Measurements from ENCODE around the gene TUBA3D. TPM values are rescaled to one million over a fixed set of nuclear protein-coding genes. Genes with fewer than 3 reads are reported as not detected.
"Not testable (repeated sequence)": the region's sequence is repeated elsewhere in the genome, so short reads cannot be mapped to it uniquely, and the experiment has no call there.

The TUBA3D gene
- total RNA-seq, 1 donor, result not detected

GRCh38 chr2:131509615-131510014 is 33.7 kb downstream of the TUBA3D start:
- TF ChIP-seq CTCF (IDR thresholded peaks at IDR 0.05; ENCODE audit: extremely low read depth, low read depth, low read length), result no peak
- Histone ChIP-seq H3K27ac (ENCODE audit: low read depth, low read length) (no peak overlapping the region), H2AFZ (ENCODE audit: low read length) (no peak overlapping the region)

GRCh38 chr2:131511291-131511968 is 35.5 kb downstream of the TUBA3D start:
- DNase-seq (ENCODE audit: insufficient read length, low spot score, missing footprints); H4K20me1 ChIP-seq (ENCODE audit: insufficient read depth, low read length); H3K4me2 ChIP-seq (ENCODE audit: insufficient read depth, low read length): not testable (repeated sequence)

More at GRCh38 chr2:131509615-131510014, 33.7 kb downstream of the TUBA3D start:
- Histone ChIP-seq H3K79me2 (ENCODE audit: insufficient read depth, low read length) (no peaks in the 10 kb centered on the region), H3K4me1 (ENCODE audit: insufficient read depth, low read length) (no peaks in the 10 kb centered on the region), H3K9me3 (ENCODE audit: low read depth, low read length) (no peaks in the 10 kb centered on the region), H3K27me3 (ENCODE audit: insufficient read depth, low read length) (no peaks in the 10 kb centered on the region), H4K20me1 (ENCODE audit: insufficient read depth, low read length) (no peaks in the 10 kb centered on the region), H3K4me3 (ENCODE audit: insufficient read depth, low read length) (no peak overlapping the region), H3K36me3 (ENCODE audit: insufficient read depth, low read length) (no peaks in the 10 kb centered on the region), H3K4me2 (ENCODE audit: insufficient read depth, low read length) (no peak overlapping the region)
- DNase-seq (ENCODE audit: insufficient read length, low spot score, missing footprints), result no peak

DNA sequence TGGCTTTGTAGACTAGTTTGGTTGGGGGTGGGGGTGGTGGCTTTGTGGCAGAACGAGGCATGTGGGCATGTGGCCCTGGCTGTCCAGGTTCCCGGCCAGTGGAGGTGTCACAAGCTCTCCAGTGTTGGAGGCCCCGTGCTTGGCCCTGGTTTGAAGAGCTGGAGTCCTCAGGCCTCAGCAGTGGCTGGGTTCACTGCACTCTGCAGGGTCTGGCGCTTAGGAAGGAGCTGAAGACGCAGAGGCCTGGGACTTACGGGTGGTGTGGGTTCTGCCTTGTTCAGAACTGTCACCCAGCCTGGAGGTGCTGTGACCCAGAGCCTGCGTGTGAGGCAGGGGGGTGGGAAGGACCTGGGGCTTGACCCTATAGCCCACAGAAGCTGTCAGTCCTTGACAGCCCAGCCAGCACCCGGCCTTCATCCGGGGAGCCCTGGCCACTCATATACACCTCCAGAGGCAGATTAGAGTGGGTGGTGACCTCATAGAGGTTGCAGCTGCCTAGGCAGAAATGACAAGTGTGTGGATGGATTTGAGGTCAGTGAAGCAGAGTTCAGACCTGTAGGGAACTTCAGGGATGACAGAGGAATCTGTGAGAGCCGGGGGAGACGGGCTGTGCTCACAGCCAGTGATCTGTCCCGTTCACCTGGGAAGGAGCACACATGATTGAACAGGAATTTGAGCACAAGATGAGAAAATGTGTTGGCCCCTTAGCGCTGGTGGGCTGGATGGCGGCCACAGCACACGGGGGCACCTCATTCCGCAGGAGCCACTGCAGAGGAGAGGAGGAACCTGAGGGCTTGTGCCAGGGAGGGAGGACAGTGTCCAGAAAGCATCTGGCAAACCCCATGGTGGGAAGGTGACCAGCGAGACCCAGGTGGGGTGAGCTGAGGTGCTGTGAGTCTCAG is 36.3 kb downstream of the TUBA3D start:
- H3K36me3 ChIP-seq (ENCODE audit: insufficient read depth, low read length); H3K27me3 ChIP-seq (ENCODE audit: insufficient read depth, low read length); H3K79me2 ChIP-seq (ENCODE audit: insufficient read depth, low read length); H3K4me2 ChIP-seq (ENCODE audit: insufficient read depth, low read length); H3K4me1 ChIP-seq (ENCODE audit: insufficient read depth, low read length); H4K20me1 ChIP-seq (ENCODE audit: insufficient read depth, low read length); H3K4me3 ChIP-seq (ENCODE audit: insufficient read depth, low read length); DNase-seq (ENCODE audit: insufficient read length, low spot score, missing footprints); H3K27ac ChIP-seq (ENCODE audit: low read depth, low read length); H3K9me3 ChIP-seq (ENCODE audit: low read depth, low read length); H2AFZ ChIP-seq (ENCODE audit: low read length): not testable (repeated sequence)

More at GRCh38 chr2:131511291-131511968, 35.5 kb downstream of the TUBA3D start:
- not testable (repeated sequence) for H3K79me2 ChIP-seq (ENCODE audit: insufficient read depth, low read length); H2AFZ ChIP-seq (ENCODE audit: low read length); H3K9me3 ChIP-seq (ENCODE audit: low read depth, low read length); H3K4me3 ChIP-seq (ENCODE audit: insufficient read depth, low read length); H3K27me3 ChIP-seq (ENCODE audit: insufficient read depth, low read length); H3K36me3 ChIP-seq (ENCODE audit: insufficient read depth, low read length); H3K27ac ChIP-seq (ENCODE audit: low read depth, low read length); H3K4me1 ChIP-seq (ENCODE audit: insufficient read depth, low read length)

GRCh38 chr2:131514408-131515166 is 38.7 kb downstream of the TUBA3D start:
- not testable (repeated sequence) for H3K9me3 ChIP-seq (ENCODE audit: low read depth, low read length); H3K4me2 ChIP-seq (ENCODE audit: insufficient read depth, low read length); H4K20me1 ChIP-seq (ENCODE audit: insufficient read depth, low read length); DNase-seq (ENCODE audit: insufficient read length, low spot score, missing footprints); H3K4me1 ChIP-seq (ENCODE audit: insufficient read depth, low read length); H3K27me3 ChIP-seq (ENCODE audit: insufficient read depth, low read length); H3K27ac ChIP-seq (ENCODE audit: low read depth, low read length); H3K36me3 ChIP-seq (ENCODE audit: insufficient read depth, low read length); H3K4me3 ChIP-seq (ENCODE audit: insufficient read depth, low read length); H2AFZ ChIP-seq (ENCODE audit: low read length); H3K79me2 ChIP-seq (ENCODE audit: insufficient read depth, low read length)

- not testable (repeated sequence) for H3K27me3 ChIP-seq (ENCODE audit: insufficient read depth, low read length); H3K4me1 ChIP-seq (ENCODE audit: insufficient read depth, low read length); H3K79me2 ChIP-seq (ENCODE audit: insufficient read depth, low read length); H3K27ac ChIP-seq (ENCODE audit: low read depth, low read length); H3K36me3 ChIP-seq (ENCODE audit: insufficient read depth, low read length); H3K9me3 ChIP-seq (ENCODE audit: low read depth, low read length); H3K4me2 ChIP-seq (ENCODE audit: insufficient read depth, low read length); H3K4me3 ChIP-seq (ENCODE audit: insufficient read depth, low read length); H2AFZ ChIP-seq (ENCODE audit: low read length); DNase-seq (ENCODE audit: insufficient read length, low spot score, missing footprints); H4K20me1 ChIP-seq (ENCODE audit: insufficient read depth, low read length)
Observed at GRCh38 chr2:131515235-131515634, 39.3 kb downstream of the TUBA3D start.
